GM12892 (cell line): ENCODE results near the gene FGGY.

ENCODE experiments used
- DNase-seq: peaks from one replicate; pipeline ENCODE4 v3.0.0; 2011; ENCODE audit not compliant: insufficient read length
- FAIRE-seq: peaks from 2 replicates; lab custom pipeline; 2011; peaks lifted over from hg19 to GRCh38; lab: Jason Lieb, UNC
- POLR2A ChIP-seq: IDR thresholded peaks from 2 replicates; pipeline ENCODE4 v1.6.1; 2011; ENCODE audit warnings: low read depth, low read length, control low read depth
- POLR2AphosphoS5 ChIP-seq: IDR thresholded peaks from 2 replicates; pipeline ENCODE4 v1.6.1; 2011; ENCODE audit warnings: low read depth, low read length, control low read depth
- TAF1 ChIP-seq: IDR thresholded peaks from 2 replicates; pipeline ENCODE4 v1.6.1; 2011; ENCODE audit warnings: low read depth, mild to moderate bottlenecking, control low read depth, low read length, borderline replicate concordance

Gene FGGY

GRCh38 chr1:59474496-59474895 lies 177.6 kb downstream of the FGGY start:
- FAIRE-seq: no peak

GRCh38 chr1:59475737-59476136 lies 178.8 kb downstream of the FGGY start:
- FAIRE-seq (no peak), DNase-seq (no peak)
- no peak for TF ChIP-seq TAF1
- no peak for TF ChIP-seq POLR2A
- TF ChIP-seq POLR2AphosphoS5: no peak

More at GRCh38 chr1:59474496-59474895, 177.6 kb downstream of the FGGY start:
- TF ChIP-seq POLR2A (no peak), TAF1 (no peak), POLR2AphosphoS5 (no peak)
- no peak for DNase-seq

GRCh38 chr1:59477286-59477685 lies 180.4 kb downstream of the FGGY start:
- DNase-seq: no peak
- no peak for FAIRE-seq
- no peak for TF ChIP-seq POLR2AphosphoS5
- no peak for TF ChIP-seq POLR2A
- TF ChIP-seq TAF1: no peak

GRCh38 chr1:59477867-59478266 lies 181.0 kb downstream of the FGGY start:
- DNase-seq (no peak), FAIRE-seq (no peak)
- TF ChIP-seq POLR2AphosphoS5: no peak
- TF ChIP-seq TAF1: no peak
- no peak for TF ChIP-seq POLR2A

GRCh38 chr1:59478822-59479221 lies 181.9 kb downstream of the FGGY start:
- TF ChIP-seq POLR2AphosphoS5 (no peak), POLR2A (no peak), TAF1 (no peak)
- FAIRE-seq (no peak), DNase-seq (no peak)

- no peak for FAIRE-seq
These were observed 183.4 kb downstream of the FGGY start for GRCh38 chr1:59480188-59480888.

GRCh38 chr1:59481881-59482505 lies 185.1 kb downstream of the FGGY start:
- DNase-seq (no peak), FAIRE-seq (no peak)
- TF ChIP-seq POLR2AphosphoS5 (no peak), TAF1 (no peak), POLR2A (no peak)

More at GRCh38 chr1:59480188-59480888, 183.4 kb downstream of the FGGY start:
- TF ChIP-seq TAF1: no peak
- TF ChIP-seq POLR2A: no peak
- no peak for TF ChIP-seq POLR2AphosphoS5
- no peak for DNase-seq

- TF ChIP-seq POLR2AphosphoS5: no peak
- DNase-seq: no peak
- FAIRE-seq: no peak
These were observed 186.1 kb downstream of the FGGY start for GRCh38 chr1:59482986-59483385.

- FAIRE-seq (no peak), DNase-seq (no peak)
- no peak for TF ChIP-seq POLR2AphosphoS5
- TF ChIP-seq TAF1: no peak
- no peak for TF ChIP-seq POLR2A
These were observed 187.2 kb downstream of the FGGY start for GRCh38 chr1:59484096-59484495.

- no peak for FAIRE-seq
- TF ChIP-seq POLR2A: no peak
- no peak for TF ChIP-seq POLR2AphosphoS5
- TF ChIP-seq TAF1: no peak
- DNase-seq: no peak
These were observed 188.3 kb downstream of the FGGY start for GRCh38 chr1:59485171-59485570.

- FAIRE-seq (no peak), DNase-seq (no peak)
- no peak for TF ChIP-seq POLR2A
- no peak for TF ChIP-seq POLR2AphosphoS5
- TF ChIP-seq TAF1: no peak
These were observed 189.1 kb downstream of the FGGY start for GRCh38 chr1:59485949-59486348.

GRCh38 chr1:59486615-59487014 lies 189.7 kb downstream of the FGGY start:
- TF ChIP-seq TAF1 (no peak), POLR2AphosphoS5 (no peak), POLR2A (no peak)
- DNase-seq (no peak), FAIRE-seq (no peak)
